BLaER1 treated with 17β-estradiol and CSF1 and Interleukin-3, amounts not matched to agents 10 nM and 100 nM (cell line): ENCODE results near the gene MYO1F.

ENCODE experiments used
- H3K27ac ChIP-seq, 11 experiments: shearing (Covaris generic); formaldehyde crosslinking; 2 replicates each; pipeline ENCODE4 v1.8.1; 2022
- H3K27me3 ChIP-seq, 11 experiments: shearing (Covaris generic); formaldehyde crosslinking; 2 replicates each; pipeline ENCODE4 v1.8.1; 2022
- H3K36me3 ChIP-seq, 11 experiments: shearing (Covaris generic); formaldehyde crosslinking; 2 replicates each; pipeline ENCODE4 v1.8.1; 2022
- H3K4me1 ChIP-seq, 10 experiments: shearing (Covaris generic); formaldehyde crosslinking; 2 replicates each; pipeline ENCODE4 v1.8.1; 2022
- H3K4me2 ChIP-seq, 11 experiments: shearing (Covaris generic); formaldehyde crosslinking; 2 replicates each; pipeline ENCODE4 v1.8.1; 2022
- H3K4me3 ChIP-seq, 10 experiments: shearing (Covaris generic); formaldehyde crosslinking; 2 replicates each; pipeline ENCODE4 v1.8.1; 2022
- H3K9ac ChIP-seq, 11 experiments: shearing (Covaris generic); formaldehyde crosslinking; 2 replicates each; pipeline ENCODE4 v1.8.1; 2022
- H3K9me3 ChIP-seq, 11 experiments: shearing (Covaris generic); formaldehyde crosslinking; replicated peaks in 1 of 11; 2 replicates each; pipeline ENCODE4 v1.8.1; 2022
- H4K20me1 ChIP-seq, 11 experiments: shearing (Covaris generic); formaldehyde crosslinking; 2 replicates each; pipeline ENCODE4 v1.8.1; 2022
- Cebpa-rat ChIP-seq, 11 experiments: shearing (Covaris generic); IDR thresholded peaks; 2 replicates each; pipeline ENCODE4 v1.8.1; 2022

The MYO1F gene

DNA sequence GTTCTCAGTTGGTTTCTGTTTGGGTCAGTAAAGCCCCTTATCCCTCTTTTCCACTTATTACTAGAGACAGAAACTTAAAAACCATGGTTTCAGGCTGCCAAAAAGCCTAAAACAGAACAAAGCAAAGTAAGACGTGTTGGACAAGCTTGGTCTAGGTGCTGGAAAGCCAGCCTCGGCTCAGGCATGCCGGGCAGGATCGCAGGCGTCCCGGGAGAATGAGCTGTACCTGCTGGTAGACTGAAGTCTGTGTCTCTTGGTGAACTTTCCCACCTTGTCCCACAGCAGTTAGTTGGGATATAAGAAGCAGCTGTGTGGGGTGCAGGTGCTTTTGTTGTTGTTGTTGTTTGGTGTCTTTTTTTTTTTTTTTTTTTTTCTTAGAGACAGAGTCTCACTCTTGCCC is 95.6 kb downstream of the MYO1F start:
- Histone ChIP-seq H3K4me1 (peaks cover 18 to 61% (median 34%) of the 10 kb centered on the region in 10 experiments), H3K9ac (0 out of 22 replicates have a peak overlapping the region, but pooled peaks of 1 of the 11 experiments have one; percentile 14), H3K4me3 (no peak overlapping the region), H4K20me1 (peaks cover 64 to 100% (median 75%) of the 10 kb centered on the region in 11 experiments), H3K27me3 (no peaks in the 10 kb centered on the region), H3K4me2 (no peak overlapping the region), H3K36me3 (peaks cover 94 to 100% (median 99%) of the 10 kb centered on the region in 11 experiments), H3K27ac (peak overlapping the region in 1 of 11 experiments; percentile 13; a peak in 1 of 22 replicates), H3K9me3 (peaks cover 0 to 7% (median 0%) of the 10 kb centered on the region in 11 experiments; a peak in 1 of 22 replicates)
- TF ChIP-seq Cebpa-rat (IDR thresholded peaks at IDR 0.05), result no peak

DNA sequence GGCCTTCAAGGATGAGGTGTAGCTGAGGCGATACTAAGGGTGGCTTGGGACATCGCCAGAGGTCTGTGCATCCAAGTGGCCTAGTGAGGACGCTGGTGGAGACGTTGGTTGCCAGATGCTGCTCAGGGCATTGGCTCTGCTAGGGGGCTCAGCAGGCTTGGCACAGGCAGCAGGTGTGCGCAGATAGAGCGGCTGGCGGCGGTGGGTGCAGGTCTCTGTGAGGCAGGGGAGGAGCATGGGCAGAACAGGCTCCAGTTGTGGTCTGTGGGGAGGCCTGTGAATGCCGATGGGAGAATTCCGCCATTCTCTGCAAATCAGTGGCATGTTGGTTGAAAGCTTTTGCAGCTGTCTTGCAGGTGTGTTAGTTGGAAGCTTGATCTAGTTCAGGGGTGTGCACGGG is 96.0 kb downstream of the MYO1F start:
- H3K4me3 ChIP-seq, result no peak overlapping the region
- peaks cover 14 to 57% (median 30%) of the 10 kb centered on the region in 10 experiments for H3K4me1 ChIP-seq
- H3K9ac ChIP-seq, result peak overlapping the region in 2 of 11 experiments; percentile 1 to 14; a peak in 1 of 22 replicates
- H3K9me3 ChIP-seq, result peaks cover 0 to 7% (median 0%) of the 10 kb centered on the region in 11 experiments; a peak in 1 of 22 replicates
- H3K27ac ChIP-seq, result peak overlapping the region in 1 of 11 experiments; percentile 44; a peak in 1 of 22 replicates
- H3K27me3 ChIP-seq, result no peaks in the 10 kb centered on the region
- TF ChIP-seq Cebpa-rat (IDR thresholded peaks at IDR 0.05), result no peak
- H3K36me3 ChIP-seq, result peaks cover 94 to 100% (median 99%) of the 10 kb centered on the region in 11 experiments
- no peak overlapping the region for H3K4me2 ChIP-seq
- peaks cover 68 to 100% (median 79%) of the 10 kb centered on the region in 11 experiments for H4K20me1 ChIP-seq

DNA sequence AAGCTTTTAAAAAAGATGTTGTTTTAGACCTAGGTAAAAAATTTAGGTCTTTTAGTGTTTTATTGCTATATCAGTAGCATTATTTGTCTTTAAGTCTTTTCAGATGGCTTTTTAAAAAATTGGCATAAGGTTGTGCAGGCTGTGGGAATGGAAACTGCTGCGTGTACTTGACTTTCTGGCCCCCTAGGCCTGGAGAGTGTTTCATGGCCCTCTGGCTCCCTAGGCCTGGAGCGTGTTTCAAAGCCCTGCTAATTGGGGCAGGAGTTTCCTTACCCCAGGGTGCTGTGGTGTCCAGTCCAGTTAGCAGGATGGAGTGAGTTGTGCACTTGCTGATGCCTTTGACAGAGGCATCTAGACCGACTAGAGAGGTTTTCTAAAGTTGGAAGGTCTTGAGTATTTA is 98.6 kb downstream of the MYO1F start:
- Histone ChIP-seq H3K27ac (0 out of 22 replicates have a peak overlapping the region, but pooled peaks of 1 of the 11 experiments have one; percentile 16), H3K36me3 (peaks cover 92 to 100% (median 99%) of the 10 kb centered on the region in 11 experiments), H4K20me1 (peaks cover 93 to 100% (median 99%) of the 10 kb centered on the region in 11 experiments), H3K9ac (no peak overlapping the region; a peak in 1 of 22 replicates), H3K4me3 (no peak overlapping the region), H3K27me3 (no peaks in the 10 kb centered on the region), H3K4me1 (peaks cover 22 to 57% (median 31%) of the 10 kb centered on the region in 10 experiments), H3K4me2 (no peak overlapping the region), H3K9me3 (peaks cover 0 to 1% (median 0%) of the 10 kb centered on the region in 11 experiments; a peak in 1 of 22 replicates)
- TF ChIP-seq Cebpa-rat (IDR thresholded peaks at IDR 0.05), result no peak

DNA sequence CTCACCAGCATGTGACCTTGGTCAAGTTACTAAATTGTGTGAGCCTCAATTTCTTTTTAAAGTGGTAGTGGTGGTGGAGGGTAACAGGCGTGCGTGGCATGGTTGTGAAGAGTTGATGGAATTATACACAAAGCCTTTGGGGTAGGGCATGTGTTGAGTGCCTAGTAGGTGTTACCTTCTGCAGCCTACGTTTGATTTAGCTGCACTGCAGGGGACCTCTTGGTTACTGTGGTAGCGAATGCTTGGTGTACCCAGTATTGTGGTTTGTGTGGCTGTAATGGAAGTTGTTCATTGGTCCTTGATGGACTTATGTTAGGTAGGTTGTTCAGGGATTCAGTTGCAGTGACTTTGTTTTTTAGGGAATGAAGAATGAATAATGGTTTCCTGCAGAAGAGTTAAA is 99.4 kb downstream of the MYO1F start:
- Histone ChIP-seq H3K36me3 (peaks cover 87 to 100% (median 95%) of the 10 kb centered on the region in 11 experiments), H3K4me2 (no peak overlapping the region), H3K4me3 (no peak overlapping the region), H4K20me1 (peaks cover 93 to 100% (median 98%) of the 10 kb centered on the region in 11 experiments), H3K4me1 (peaks cover 29 to 57% (median 34%) of the 10 kb centered on the region in 10 experiments), H3K9me3 (no peaks in the 10 kb centered on the region), H3K9ac (no peak overlapping the region), H3K27ac (no peak overlapping the region), H3K27me3 (no peaks in the 10 kb centered on the region)
- TF ChIP-seq Cebpa-rat (IDR thresholded peaks at IDR 0.05), result no peak

DNA sequence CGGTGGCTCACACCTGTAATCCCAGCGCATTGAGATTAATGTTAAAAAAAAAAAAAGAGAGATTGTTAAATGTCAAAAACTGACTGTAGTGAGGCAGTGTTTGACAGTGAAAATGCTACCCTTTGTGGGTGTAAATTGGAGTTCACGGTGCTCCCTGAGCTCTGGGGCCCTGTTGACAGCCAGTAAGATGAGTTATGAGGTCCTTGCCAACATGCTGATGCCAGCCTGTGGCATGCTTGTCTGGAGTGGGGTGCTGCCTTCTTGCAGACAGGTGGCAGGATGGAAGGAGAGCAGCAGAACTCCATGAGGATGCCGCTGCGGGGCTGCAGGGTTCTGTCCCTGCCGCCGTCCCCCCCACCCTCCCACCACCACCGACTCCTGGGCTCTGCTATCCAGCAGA is 100.7 kb downstream of the MYO1F start:
- H4K20me1 ChIP-seq, result peaks cover 85 to 100% (median 97%) of the 10 kb centered on the region in 11 experiments
- no peak overlapping the region for H3K4me3 ChIP-seq
- peaks cover 43 to 58% (median 46%) of the 10 kb centered on the region in 10 experiments for H3K4me1 ChIP-seq
- H3K9me3 ChIP-seq, result no peaks in the 10 kb centered on the region
- H3K27ac ChIP-seq, result no peak overlapping the region
- H3K9ac ChIP-seq, result no peak overlapping the region
- no peaks in the 10 kb centered on the region for H3K27me3 ChIP-seq
- H3K4me2 ChIP-seq, result no peak overlapping the region
- no peak for TF ChIP-seq Cebpa-rat (IDR thresholded peaks at IDR 0.05)
- peaks cover 87 to 100% (median 95%) of the 10 kb centered on the region in 11 experiments for H3K36me3 ChIP-seq

DNA sequence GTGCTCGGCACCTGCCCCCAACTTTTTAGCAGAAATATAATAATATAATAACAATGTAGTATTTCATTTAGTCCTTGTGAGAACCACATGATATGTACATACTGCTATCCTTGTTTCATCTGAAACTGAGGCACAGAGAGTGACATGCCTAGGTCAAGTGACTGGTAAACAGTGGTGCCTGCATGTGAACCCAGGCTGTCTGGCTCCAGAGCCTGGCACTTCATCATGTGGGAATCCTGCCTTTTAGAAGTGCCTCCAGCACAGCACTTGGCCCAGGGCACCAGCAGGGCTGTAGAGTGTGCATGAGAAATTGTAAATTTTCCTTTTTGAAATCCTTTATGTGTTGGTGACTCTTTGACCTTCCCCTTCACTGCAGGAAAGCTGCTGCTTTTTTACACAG is 102.2 kb downstream of the MYO1F start:
- Histone ChIP-seq H3K27ac (peak overlapping the region in 9 of 11 experiments; percentile 28 to 77 (median 67); a peak in 14 of 22 replicates), H3K4me1 (peaks cover 58 to 62% (median 61%) of the 10 kb centered on the region in 10 experiments), H3K27me3 (no peaks in the 10 kb centered on the region), H3K9me3 (no peaks in the 10 kb centered on the region), H3K36me3 (peaks cover 87 to 100% (median 95%) of the 10 kb centered on the region in 11 experiments), H3K9ac (peak overlapping the region in 9 of 11 experiments; percentile 11 to 62 (median 21); a peak in 14 of 22 replicates), H4K20me1 (peaks cover 77 to 100% (median 97%) of the 10 kb centered on the region in 11 experiments), H3K4me3 (no peak overlapping the region), H3K4me2 (peak overlapping the region; percentile 69 to 83 (median 75))
- no peak for TF ChIP-seq Cebpa-rat (IDR thresholded peaks at IDR 0.05)

DNA sequence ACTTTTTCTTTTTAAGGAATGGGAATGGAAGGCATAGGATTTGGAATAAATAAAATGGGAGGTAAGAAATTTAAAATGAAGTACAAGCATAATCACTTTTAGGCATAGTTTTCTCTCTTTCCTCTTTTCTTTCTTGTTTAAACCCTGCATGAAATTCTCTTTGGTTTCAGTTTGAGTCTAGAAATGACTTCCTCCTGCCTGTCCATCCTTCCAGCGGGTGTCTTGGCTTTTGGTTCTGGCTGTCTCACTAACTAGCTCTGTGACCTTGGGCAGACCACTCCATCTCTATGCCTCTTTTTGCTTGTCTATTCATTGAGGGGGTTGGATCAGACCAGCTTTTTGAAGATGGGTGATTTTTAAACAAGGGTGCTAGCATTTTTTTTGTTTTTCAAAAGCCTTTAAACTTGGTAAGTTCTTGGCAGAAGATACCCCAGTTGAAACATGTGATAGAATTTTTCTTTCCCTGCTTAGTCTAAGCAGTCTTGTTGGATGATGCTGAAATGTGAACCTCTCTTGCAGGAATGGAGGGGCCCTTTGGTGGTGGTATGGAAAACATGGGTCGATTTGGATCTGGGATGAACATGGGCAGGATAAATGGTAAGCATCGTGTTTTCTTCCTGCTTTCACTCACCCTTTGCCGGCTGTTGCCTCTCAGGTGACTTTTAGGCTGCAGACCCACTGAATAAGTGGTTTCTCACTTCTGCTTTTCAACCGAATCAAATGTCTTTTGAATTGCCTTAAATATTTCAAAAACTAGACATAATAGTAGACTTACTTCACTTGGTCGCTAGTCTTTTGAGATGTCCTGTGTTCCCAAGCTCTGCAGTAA is 103.4 kb downstream of the MYO1F start:
- no peak for TF ChIP-seq Cebpa-rat (IDR thresholded peaks at IDR 0.05)
- peak overlapping the region in 10 of 11 experiments; percentile 25 to 77 (median 60); a peak in 20 of 22 replicates for H3K27ac ChIP-seq
- peak overlapping the region in 9 of 11 experiments; percentile 3 to 62 (median 40); a peak in 14 of 22 replicates for H3K9ac ChIP-seq
- H3K27me3 ChIP-seq, result no peaks in the 10 kb centered on the region
- H3K36me3 ChIP-seq, result peaks cover 90 to 100% (median 95%) of the 10 kb centered on the region in 11 experiments
- no peak overlapping the region for H3K4me3 ChIP-seq
- no peaks in the 10 kb centered on the region for H3K9me3 ChIP-seq
- H3K4me1 ChIP-seq, result peaks cover 70 to 73% (median 72%) of the 10 kb centered on the region in 10 experiments
- peak overlapping the region; percentile 69 to 83 (median 75) for H3K4me2 ChIP-seq
- peaks cover 75 to 100% (median 98%) of the 10 kb centered on the region in 11 experiments for H4K20me1 ChIP-seq
